Stimulated activated CD4-positive, alpha-beta T cell treated with anti-CD3 and anti-CD28 coated beads, Interleukin-12 subunit alpha, Interleukin-12 subunit beta, amount 100 ng/mL, for 24 hours (primary cell): Measurements from ENCODE around the gene MOGAT1.
A peak's percentile ranks its signal among the peaks of the same experiment; 100 is the strongest.
"Not testable (repeated sequence)": the region's sequence is repeated elsewhere in the genome, so short reads cannot be mapped to it uniquely, and the experiment has no call there.

ENCODE experiments used
- DNase-seq, 2 experiments: peaks; one replicate each; pipeline ENCODE4 v3.0.0-alpha.2; 2020; ENCODE audit warnings: low read depth in 2 of 2

The MOGAT1 gene

GRCh38 chr2:222670191-222671038 lies 1.0 kb upstream of the MOGAT1 start:
- DNase-seq: no peak

- no peak for DNase-seq
Measured at GRCh38 chr2:222672068-222672401, 577 bp downstream of the MOGAT1 start.

GRCh38 chr2:222673273-222673672 lies 1.8 kb downstream of the MOGAT1 start:
- DNase-seq: no peak

GRCh38 chr2:222673883-222674282 lies 2.4 kb downstream of the MOGAT1 start:
- no peak for DNase-seq

- no peak for DNase-seq
Measured at GRCh38 chr2:222677981-222678380, 6.5 kb downstream of the MOGAT1 start.

GRCh38 chr2:222683805-222684204 lies 12.3 kb downstream of the MOGAT1 start:
- DNase-seq: no peak

GRCh38 chr2:222686086-222686750 lies 14.8 kb downstream of the MOGAT1 start:
- no peak for DNase-seq

GRCh38 chr2:222688917-222689316 lies 17.5 kb downstream of the MOGAT1 start:
- DNase-seq: no peak

- no peak for DNase-seq
Measured at GRCh38 chr2:222689322-222689721, 17.9 kb downstream of the MOGAT1 start.

GRCh38 chr2:222690564-222691200 lies 19.2 kb downstream of the MOGAT1 start:
- peak; percentile 47 to 62 for DNase-seq

GRCh38 chr2:222693413-222693812 lies 22.0 kb downstream of the MOGAT1 start:
- not testable (repeated sequence) for DNase-seq

- no peak for DNase-seq
Measured at GRCh38 chr2:222693837-222694236, 22.4 kb downstream of the MOGAT1 start.

GRCh38 chr2:222698276-222698675 lies 26.8 kb downstream of the MOGAT1 start:
- DNase-seq: no peak

- no peak for DNase-seq
Measured at GRCh38 chr2:222701233-222701632, 29.8 kb downstream of the MOGAT1 start.

GRCh38 chr2:222701721-222702131 lies 30.3 kb downstream of the MOGAT1 start:
- DNase-seq: no peak

- no peak for DNase-seq
Measured at GRCh38 chr2:222703091-222703490, 31.6 kb downstream of the MOGAT1 start.

- DNase-seq: no peak
Measured at GRCh38 chr2:222703886-222704285, 32.4 kb downstream of the MOGAT1 start.

- no peak for DNase-seq
Measured at GRCh38 chr2:222706616-222707015, 35.2 kb downstream of the MOGAT1 start.

GRCh38 chr2:222707102-222707688 lies 35.7 kb downstream of the MOGAT1 start:
- no peak for DNase-seq

GRCh38 chr2:222707689-222708273 lies 36.3 kb downstream of the MOGAT1 start:
- no peak for DNase-seq

GRCh38 chr2:222708274-222708710 lies 36.8 kb downstream of the MOGAT1 start:
- DNase-seq: peak; percentile 47 to 76
